ENCODE measurements around the gene CTCFL.
"Not testable (repeated sequence)": the region's sequence is repeated elsewhere in the genome, so short reads cannot be mapped to it uniquely, and the experiment has no call there.

Gene CTCFL

GRCh38 chr20:57508831-57509230 is 16.1 kb downstream of the CTCFL start:
- DNase-seq (ENCODE audit: low read depth), result no peak

DNA sequence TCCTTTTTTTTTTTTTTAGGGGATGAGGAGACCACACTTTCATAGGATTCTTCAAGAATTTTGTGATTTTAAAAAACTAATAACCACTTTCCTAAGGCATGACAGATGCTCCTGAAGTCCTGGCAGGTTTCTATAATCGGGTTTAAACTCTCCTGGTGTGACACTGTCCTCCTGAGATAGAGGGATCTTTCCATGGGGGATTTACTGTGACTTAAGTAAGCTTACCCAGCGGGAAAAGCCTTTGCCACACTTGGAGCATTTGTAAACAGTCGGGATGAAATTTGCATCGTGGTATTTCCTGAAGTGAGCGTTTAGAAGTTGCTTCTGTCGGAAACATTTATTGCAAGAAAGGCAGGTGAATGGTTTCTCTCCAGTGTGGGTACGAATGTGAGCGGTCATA is 16.6 kb downstream of the CTCFL start:
- DNase-seq (ENCODE audit: low read depth), result no peak

DNA sequence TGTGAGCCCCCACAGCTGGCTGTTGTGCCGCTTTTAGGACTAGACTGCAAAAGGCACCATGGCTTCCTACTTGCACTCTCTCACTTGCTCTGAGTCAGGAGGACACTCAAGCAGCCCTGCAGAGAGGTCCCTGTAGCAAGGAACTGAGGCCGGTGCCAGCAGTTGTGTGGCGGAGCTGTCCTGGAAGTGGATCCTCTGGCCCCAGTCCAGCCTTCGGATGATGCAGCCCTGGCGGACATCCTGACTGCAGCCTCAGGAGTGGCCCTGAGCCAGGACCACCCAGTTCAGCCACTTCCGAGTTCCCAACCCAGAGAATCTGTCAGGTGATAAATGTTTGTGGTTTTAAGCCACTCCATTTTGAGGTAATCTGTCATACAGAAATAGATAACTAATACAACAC is 17.5 kb downstream of the CTCFL start:
- DNase-seq (ENCODE audit: low read depth), result no peak

- DNase-seq (ENCODE audit: low read depth), result no peak
These were observed 19.0 kb downstream of the CTCFL start for GRCh38 chr20:57505979-57506378.

DNA sequence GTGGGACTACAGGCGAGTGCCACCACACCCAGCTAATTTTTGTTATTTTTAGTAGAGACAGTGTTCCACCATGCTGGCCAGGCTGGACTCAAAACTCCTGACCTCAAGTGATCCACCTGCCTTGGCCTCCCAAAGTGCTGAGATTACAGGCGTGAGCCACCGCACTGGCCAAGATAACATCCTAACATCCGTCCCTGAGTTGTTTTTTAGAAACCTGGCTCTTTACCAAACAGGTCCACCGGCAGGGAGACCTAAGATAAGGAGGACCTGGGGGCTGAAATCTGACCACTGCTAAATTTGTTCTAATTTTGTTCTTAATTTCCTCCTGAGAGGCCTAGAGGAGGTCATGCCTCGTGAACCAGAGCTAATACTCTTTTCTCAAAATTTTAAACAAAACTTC is 20.5 kb downstream of the CTCFL start:
- DNase-seq (ENCODE audit: low read depth), result no peak

- no peak for DNase-seq (ENCODE audit: low read depth)
These were observed 21.8 kb downstream of the CTCFL start for GRCh38 chr20:57503035-57503658.

DNA sequence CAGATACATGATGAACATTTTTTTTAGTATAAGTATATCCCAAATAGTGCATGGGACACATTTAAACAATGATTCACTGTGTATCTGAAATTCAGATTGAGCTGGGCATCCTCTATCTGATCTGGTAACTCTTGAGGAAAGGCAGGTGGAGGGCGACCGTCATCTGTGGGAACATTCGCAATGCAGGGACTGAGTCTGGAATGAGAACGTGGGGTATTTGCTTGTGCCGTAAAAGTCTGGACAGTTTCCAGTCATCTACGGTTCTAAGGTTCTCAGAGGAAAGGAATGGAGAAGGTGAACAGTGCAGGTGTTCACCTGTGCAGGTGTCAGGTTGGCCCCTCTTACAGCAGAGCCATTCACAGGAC is 22.6 kb downstream of the CTCFL start:
- DNase-seq (ENCODE audit: low read depth), result no peak

GRCh38 chr20:57501461-57502335 is 23.2 kb downstream of the CTCFL start:
- no peak for DNase-seq (ENCODE audit: low read depth)

DNA sequence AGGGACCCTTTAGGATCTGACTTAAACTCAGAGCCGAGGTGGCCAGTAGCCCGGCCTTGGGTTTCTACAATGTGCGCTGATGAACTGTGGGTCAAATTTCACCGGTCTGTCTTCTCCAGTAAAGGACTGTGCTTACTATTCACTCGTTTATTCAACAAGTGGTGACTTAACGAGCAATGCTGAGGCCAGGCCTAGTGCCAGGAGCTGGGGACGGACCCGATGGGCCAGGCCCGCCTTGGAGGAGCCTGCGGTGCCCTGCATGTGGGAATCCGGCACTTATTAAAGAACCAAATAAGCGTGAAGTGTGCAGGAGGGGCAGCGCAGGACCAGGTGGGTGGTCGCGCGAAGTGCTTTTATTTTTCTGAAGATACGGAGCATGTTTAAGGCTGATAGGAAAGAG is 24.0 kb downstream of the CTCFL start:
- DNase-seq (ENCODE audit: low read depth), result no peak

- DNase-seq (ENCODE audit: low read depth), result no peak
These were observed 24.7 kb downstream of the CTCFL start for GRCh38 chr20:57500235-57500634.

DNA sequence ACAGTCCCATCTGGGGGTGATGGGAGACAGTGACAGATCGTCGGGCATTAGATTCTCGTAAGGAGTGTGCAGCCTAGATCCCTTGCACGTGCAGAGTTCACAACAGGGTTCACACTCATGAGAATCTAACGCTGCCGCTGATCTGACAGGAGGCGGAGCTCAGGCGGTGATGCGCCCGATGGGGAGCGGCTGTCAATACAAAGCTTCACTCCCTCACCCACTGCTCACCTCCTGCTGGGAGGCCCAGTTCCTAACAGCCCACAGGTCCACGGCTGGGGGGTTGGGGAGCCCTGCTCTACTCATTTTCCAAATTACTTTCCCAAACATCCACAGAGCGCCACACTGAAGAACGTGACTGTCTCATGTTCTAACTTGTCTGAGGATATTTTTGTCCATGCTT is 25.3 kb downstream of the CTCFL start:
- no peak for DNase-seq (ENCODE audit: low read depth)

GRCh38 chr20:57498425-57499400 is 26.2 kb downstream of the CTCFL start:
- no peak for DNase-seq (ENCODE audit: low read depth)

GRCh38 chr20:57496592-57496991 is 28.3 kb downstream of the CTCFL start:
- DNase-seq (ENCODE audit: low read depth), result no peak

DNA sequence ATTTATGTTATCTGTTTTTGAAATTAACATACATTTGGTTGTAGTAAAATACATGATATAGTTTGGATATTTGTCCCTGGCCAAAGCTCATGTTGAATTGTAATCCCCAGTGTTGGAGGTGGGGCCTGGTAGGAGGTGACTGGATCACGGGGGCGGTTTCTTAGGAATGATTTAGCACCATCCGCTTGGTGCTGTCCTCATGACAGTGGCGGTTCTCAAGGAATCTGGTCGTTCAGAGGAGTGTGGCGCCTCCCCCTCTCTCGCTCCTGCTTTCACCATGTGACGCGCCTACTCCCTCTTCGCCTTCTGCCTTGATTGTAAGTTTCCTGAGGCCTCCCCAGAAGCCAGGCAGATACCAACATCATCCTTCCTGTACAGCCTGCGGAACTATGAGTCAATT is 29.0 kb downstream of the CTCFL start:
- DNase-seq (ENCODE audit: low read depth), result no peak

DNA sequence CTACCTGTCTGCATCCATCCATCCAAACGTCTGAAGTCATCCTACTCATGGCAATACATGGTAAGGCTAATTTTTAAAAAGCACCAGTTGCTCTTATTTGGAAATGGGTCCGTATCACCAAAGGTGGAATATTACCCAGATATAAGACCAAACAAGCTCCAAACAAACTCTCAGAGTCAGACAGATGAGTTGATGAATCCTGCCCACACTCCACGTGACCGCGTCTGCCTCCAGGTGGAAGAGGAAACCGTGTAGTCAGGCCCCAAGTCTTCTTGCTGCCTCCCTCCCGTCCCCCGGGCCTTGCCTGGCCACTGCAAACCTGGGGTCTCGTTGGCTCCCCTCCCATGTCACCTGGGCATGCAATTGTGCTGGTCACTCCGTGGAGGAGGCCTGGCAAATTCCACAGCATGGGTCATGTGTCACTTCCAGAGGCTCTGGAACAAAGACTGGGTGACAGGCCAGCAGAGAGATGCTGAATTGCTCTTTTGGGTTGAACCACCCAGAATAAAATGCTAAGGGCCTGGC is 31.8 kb downstream of the CTCFL start:
- no peak for DNase-seq (ENCODE audit: low read depth)

GRCh38 chr20:57491373-57491772 is 33.6 kb downstream of the CTCFL start:
- DNase-seq (ENCODE audit: low read depth), result no peak

- not testable (repeated sequence) for DNase-seq (ENCODE audit: low read depth)
These were observed 36.7 kb downstream of the CTCFL start for GRCh38 chr20:57488277-57488676.

- no peak for DNase-seq (ENCODE audit: low read depth)
These were observed 39.2 kb downstream of the CTCFL start for GRCh38 chr20:57485770-57486169.

DNA sequence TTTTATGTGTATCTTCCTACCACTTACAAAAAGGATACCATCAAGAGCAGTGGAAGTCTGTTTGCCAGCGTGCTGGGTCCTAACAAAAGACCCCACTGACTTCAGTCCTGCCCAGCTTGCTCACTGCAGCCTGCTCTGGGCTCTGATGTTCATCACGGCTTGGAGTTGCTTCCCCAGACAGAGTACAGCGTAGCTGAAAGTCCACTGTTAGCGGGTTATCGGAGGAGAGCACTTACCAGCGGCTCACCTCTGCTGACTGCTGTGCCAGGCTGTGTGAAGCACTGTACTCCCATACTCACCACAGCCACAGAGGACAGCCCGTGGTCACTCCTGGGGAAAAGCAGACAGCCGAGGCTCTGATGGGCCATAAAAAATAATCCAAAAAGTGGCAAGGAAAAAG is 40.2 kb downstream of the CTCFL start:
- DNase-seq (ENCODE audit: low read depth), result no peak

DNA sequence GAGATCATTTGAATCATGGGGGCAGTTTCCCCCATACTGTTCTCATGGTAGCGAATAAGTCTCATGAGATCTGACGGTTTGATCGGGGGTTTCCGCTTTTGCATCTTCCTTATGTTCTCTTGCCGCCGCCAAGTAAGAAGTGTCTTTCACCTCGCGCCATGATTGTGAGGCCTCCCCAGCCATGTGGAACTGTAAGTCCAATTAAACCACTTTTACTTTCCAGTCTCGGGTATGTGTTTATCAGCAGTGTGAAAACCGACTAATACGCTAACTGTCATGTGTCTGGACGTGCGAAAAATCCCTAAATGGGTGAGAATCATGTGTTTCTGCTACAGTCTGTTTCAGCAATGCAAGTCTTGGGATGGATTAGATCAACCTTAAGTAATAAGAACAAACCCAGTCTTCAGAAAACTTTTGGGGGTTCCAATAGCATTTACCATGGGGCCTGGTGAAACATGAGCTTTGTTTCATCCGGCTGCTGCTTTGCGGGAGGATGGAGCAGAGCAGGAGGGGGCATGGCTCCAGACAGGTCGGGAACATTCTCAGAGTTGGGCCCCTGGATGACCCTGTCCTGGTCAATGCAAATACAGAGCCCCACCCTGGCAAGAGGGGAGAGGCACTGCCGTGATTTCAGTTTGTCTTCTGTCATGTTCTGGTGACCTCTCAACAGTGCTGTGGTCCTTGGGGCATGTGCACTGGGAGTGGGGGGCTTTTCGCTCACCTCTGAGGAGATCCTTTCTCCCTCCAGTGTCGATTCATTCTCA is 41.5 kb downstream of the CTCFL start:
- no peak for DNase-seq (ENCODE audit: low read depth)

DNA sequence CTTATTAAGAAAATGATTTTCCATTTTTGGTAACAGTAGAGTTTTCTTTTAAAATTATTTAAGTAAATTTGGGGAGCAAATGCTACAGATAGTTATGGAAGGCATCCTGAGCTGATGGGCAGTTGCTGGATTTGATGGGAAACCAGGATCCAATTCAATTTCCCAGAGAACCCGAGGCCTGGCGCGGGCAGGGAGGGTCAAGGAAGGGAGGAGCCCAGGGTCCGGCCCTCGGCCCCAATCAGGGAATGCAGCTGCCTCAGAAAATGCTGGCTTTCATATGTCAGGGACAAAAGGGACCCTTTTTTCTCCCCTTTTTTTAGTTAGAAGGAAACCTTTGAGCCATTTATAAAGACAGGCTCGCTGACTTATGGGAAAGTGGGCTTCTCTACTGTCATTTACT is 42.1 kb downstream of the CTCFL start:
- no peak for DNase-seq (ENCODE audit: low read depth)

- no peak for DNase-seq (ENCODE audit: low read depth)
These were observed 42.8 kb downstream of the CTCFL start for GRCh38 chr20:57482148-57482547.
